GM12891 (cell line): ENCODE results near the gene ERAS.

Experiments used
- PAX5 ChIP-seq: IDR thresholded peaks from 2 replicates; pipeline ENCODE4 v1.6.1; 2011; ENCODE audit warnings: low read length, moderate library complexity, mild to moderate bottlenecking; ENCODE audit not compliant: insufficient read depth, severe bottlenecking
- POLR2A ChIP-seq: IDR thresholded peaks from 2 replicates; pipeline ENCODE4 v1.6.1; 2011; ENCODE audit warnings: low read depth, low read length, control low read depth
- POLR2AphosphoS5 ChIP-seq: IDR thresholded peaks from 2 replicates; pipeline ENCODE4 v1.6.1; 2011; ENCODE audit warnings: low read depth, low read length, control low read depth
- TAF1 ChIP-seq: IDR thresholded peaks from 2 replicates; pipeline ENCODE4 v1.6.1; 2011; ENCODE audit warnings: low read depth, low read length, control low read depth

DNA sequence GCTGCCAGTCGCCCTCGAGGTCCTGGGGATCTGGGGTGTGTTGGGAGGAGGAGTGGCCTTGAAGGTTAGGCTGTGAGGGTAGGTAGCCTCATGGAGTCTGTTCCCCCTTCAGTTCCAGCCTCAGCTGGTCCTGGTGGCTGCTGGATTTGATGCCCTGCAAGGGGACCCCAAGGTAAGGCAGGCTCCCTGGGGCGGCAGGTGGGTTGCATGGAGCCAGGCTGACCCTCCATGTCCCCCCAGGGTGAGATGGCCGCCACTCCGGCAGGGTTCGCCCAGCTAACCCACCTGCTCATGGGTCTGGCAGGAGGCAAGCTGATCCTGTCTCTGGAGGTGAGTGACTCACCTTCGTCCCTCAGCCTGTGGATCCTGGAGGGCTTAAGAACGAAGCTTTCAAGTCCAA, 11.6 kb upstream of the ERAS start:
- TF ChIP-seq POLR2A (no peak), POLR2AphosphoS5 (no peak), PAX5 (no peak), TAF1 (no peak)
